HEK293 (cell line): ENCODE measurements around the gene WBP11.
A peak's percentile ranks its signal among the peaks of the same experiment; 100 is the strongest.

Experiments used
- CTCF ChIA-PET: fragments of 350-600 bp; formaldehyde crosslinking; extraction: SDS; loops from one replicate; lab custom pipeline; 2021; ENCODE audit warnings: antibody characterized with exemption; lab: Yijun Ruan, JAX
- POLR2A ChIA-PET: fragments of 300-600 bp; formaldehyde crosslinking; extraction: SDS; loops from one replicate; lab custom pipeline; 2020; ENCODE audit warnings: antibody characterized with exemption, inconsistent platforms; lab: Yijun Ruan, JAX
- H3K27ac ChIP-seq: fragments of 200-500 bp; sonication (Bioruptor generic); 2 replicates; pipeline ENCODE4 v1.5.1; 2014; ENCODE audit warnings: low read depth, low read length, control low read depth, inconsistent platforms; ENCODE audit errors: extremely low read depth
- H3K36me3 ChIP-seq, 2 experiments: fragments of 200-500 bp in 1 of 2; sonication (Bioruptor generic) in 1 of 2; 1 replicate in 1 of 2; 2 replicates in 1 of 2; pipeline ENCODE4 v1.5.1; 2014 to 2017; ENCODE audit warnings: inconsistent platforms in 2 of 2, low read length in 2 of 2; ENCODE audit not compliant: control insufficient read depth in 2 of 2, insufficient read depth in 1 of 2
- H3K4me1 ChIP-seq: fragments of 200-500 bp; sonication (Bioruptor generic); 2 replicates; pipeline ENCODE4 v1.5.1; 2014; ENCODE audit warnings: mild to moderate bottlenecking, low read length, inconsistent platforms; ENCODE audit not compliant: control insufficient read depth, insufficient read depth
- H3K4me3 ChIP-seq: 2 replicates; pipeline ENCODE4 v1.5.1; 2011; ENCODE audit warnings: low read depth, mild to moderate bottlenecking, control low read depth, low read length, moderate library complexity
- H3K9me3 ChIP-seq: fragments of 200-500 bp; sonication (Bioruptor generic); 2 replicates; pipeline ENCODE4 v1.5.1; 2014; ENCODE audit warnings: low read depth, low read length, inconsistent platforms; ENCODE audit not compliant: control insufficient read depth, insufficient read depth
- GFI1B ChIP-seq: fragments of 450-650 bp; formaldehyde crosslinking; IDR thresholded peaks from 2 replicates; pipeline ENCODE4 v1.5.1; 2016; ENCODE audit warnings: missing biosample characterization, missing genetic modification characterization
- YY1 ChIP-seq: fragments of 450-650 bp; formaldehyde crosslinking; IDR thresholded peaks from 2 replicates; pipeline ENCODE4 v1.5.1; 2018; ENCODE audit warnings: missing biosample characterization, missing genetic modification characterization
- ZBTB48 ChIP-seq: fragments of 450-650 bp; formaldehyde crosslinking; IDR thresholded peaks from 2 replicates; pipeline ENCODE4 v1.5.1; 2016; ENCODE audit warnings: missing biosample characterization, missing genetic modification characterization
- ZNF155 ChIP-seq: fragments of 450-650 bp; formaldehyde crosslinking; IDR thresholded peaks from 2 replicates; pipeline ENCODE4 v1.5.1; 2016; ENCODE audit warnings: missing biosample characterization, missing genetic modification characterization
- ZNF221 ChIP-seq: fragments of 450-650 bp; formaldehyde crosslinking; IDR thresholded peaks from 2 replicates; pipeline ENCODE4 v1.5.1; 2017; ENCODE audit warnings: missing biosample characterization, missing genetic modification characterization, borderline replicate concordance
- ZNF280C ChIP-seq: fragments of 450-650 bp; formaldehyde crosslinking; IDR thresholded peaks from 2 replicates; pipeline ENCODE4 v1.5.1; 2016; ENCODE audit warnings: missing biosample characterization, missing genetic modification characterization
- ZNF394 ChIP-seq: fragments of 450-650 bp; formaldehyde crosslinking; IDR thresholded peaks from 2 replicates; pipeline ENCODE4 v1.5.1; 2016; ENCODE audit warnings: missing biosample characterization, missing genetic modification characterization, mild to moderate bottlenecking, moderate library complexity, borderline replicate concordance
- ZNF449 ChIP-seq: fragments of 450-650 bp; formaldehyde crosslinking; IDR thresholded peaks from 2 replicates; pipeline ENCODE4 v1.5.1; 2017; ENCODE audit warnings: missing biosample characterization, mild to moderate bottlenecking, missing genetic modification characterization, moderate library complexity
- ZNF48 ChIP-seq: fragments of 450-650 bp; formaldehyde crosslinking; IDR thresholded peaks from 2 replicates; pipeline ENCODE4 v1.5.1; 2016; ENCODE audit warnings: missing biosample characterization, missing genetic modification characterization
- ZNF530 ChIP-seq: fragments of 450-650 bp; formaldehyde crosslinking; IDR thresholded peaks from 2 replicates; pipeline ENCODE4 v1.5.1; 2016; ENCODE audit warnings: low read depth, missing biosample characterization, missing genetic modification characterization
- ZSCAN5A ChIP-seq: fragments of 450-650 bp; formaldehyde crosslinking; IDR thresholded peaks from 2 replicates; pipeline ENCODE4 v1.5.1; 2016; ENCODE audit warnings: missing biosample characterization, missing genetic modification characterization
- TF ChIP-seq, protein P1 (sequence below): fragments of 450-650 bp; formaldehyde crosslinking; IDR thresholded peaks from 2 replicates; pipeline ENCODE4 v1.5.1; 2016; ENCODE audit warnings: missing biosample characterization, missing genetic modification characterization
- TF ChIP-seq, protein P2 (sequence below): fragments of 450-650 bp; formaldehyde crosslinking; IDR thresholded peaks from 2 replicates; pipeline ENCODE4 v1.5.1; 2016; ENCODE audit warnings: missing biosample characterization, missing genetic modification characterization
- TF ChIP-seq, protein P3 (sequence below): fragments of 450-650 bp; formaldehyde crosslinking; conservative IDR thresholded peaks from 2 replicates; pipeline ENCODE4 v1.5.1; 2016; ENCODE audit warnings: low read depth, missing biosample characterization, missing genetic modification characterization

Gene WBP11

GRCh38 chr12:14785568-14785967, 17.7 kb downstream of the WBP11 start (continued):
- TF ChIP-seq ZSCAN5A, result no peak
- TF ChIP-seq, protein P1, sequence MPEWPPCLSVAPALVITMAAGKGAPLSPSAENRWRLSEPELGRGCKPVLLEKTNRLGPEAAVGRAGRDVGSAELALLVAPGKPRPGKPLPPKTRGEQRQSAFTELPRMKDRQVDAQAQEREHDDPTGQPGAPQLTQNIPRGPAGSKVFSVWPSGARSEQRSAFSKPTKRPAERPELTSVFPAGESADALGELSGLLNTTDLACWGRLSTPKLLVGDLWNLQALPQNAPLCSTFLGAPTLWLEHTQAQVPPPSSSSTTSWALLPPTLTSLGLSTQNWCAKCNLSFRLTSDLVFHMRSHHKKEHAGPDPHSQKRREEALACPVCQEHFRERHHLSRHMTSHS, result no peak
- no peak for TF ChIP-seq ZNF530 (tag by site-specific recombination)
- no peak for TF ChIP-seq ZNF48
- TF ChIP-seq YY1 (tag by site-specific recombination), result no peak
- no peak for TF ChIP-seq GFI1B
- no peak for TF ChIP-seq ZNF394
- TF ChIP-seq ZNF280C (tag by site-specific recombination), result no peak
- TF ChIP-seq ZNF449 (tag by site-specific recombination), result no peak
- TF ChIP-seq, protein P2, sequence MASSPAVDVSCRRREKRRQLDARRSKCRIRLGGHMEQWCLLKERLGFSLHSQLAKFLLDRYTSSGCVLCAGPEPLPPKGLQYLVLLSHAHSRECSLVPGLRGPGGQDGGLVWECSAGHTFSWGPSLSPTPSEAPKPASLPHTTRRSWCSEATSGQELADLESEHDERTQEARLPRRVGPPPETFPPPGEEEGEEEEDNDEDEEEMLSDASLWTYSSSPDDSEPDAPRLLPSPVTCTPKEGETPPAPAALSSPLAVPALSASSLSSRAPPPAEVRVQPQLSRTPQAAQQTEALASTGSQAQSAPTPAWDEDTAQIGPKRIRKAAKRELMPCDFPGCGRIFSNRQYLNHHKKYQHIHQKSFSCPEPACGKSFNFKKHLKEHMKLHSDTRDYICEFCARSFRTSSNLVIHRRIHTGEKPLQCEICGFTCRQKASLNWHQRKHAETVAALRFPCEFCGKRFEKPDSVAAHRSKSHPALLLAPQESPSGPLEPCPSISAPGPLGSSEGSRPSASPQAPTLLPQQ, result no peak
- no peak for TF ChIP-seq ZNF155

GRCh38 chr12:14784471-14784870, 18.8 kb downstream of the WBP11 start:
- Histone ChIP-seq H3K9me3 (no peaks in the 10 kb centered on the region), H3K4me3 (no peak overlapping the region), H3K27ac (no peak overlapping the region)
- ChIA-PET POLR2A (interaction anchor here (1.3 to 2.4 kb wide), 4 partner anchors 10 to 19 kb away, joined by 4 to 8 read pairs (median 5); partner anchors contain the start of genes C12orf60 and WBP11), CTCF (interaction anchor here (1.2 kb wide), 1 partner anchor 9 kb away, joined by 3 read pairs; no protein-coding TSS in a partner anchor)
- no peak for TF ChIP-seq ZNF48
- TF ChIP-seq, protein P2, result peak; percentile 20; the same call in 1 of the 2 replicates
- TF ChIP-seq, all 188 proteins: peak for 1
- peaks cover 30 to 56% of the 10 kb centered on the region in 2 experiments for H3K36me3 ChIP-seq
- H3K4me1 ChIP-seq, result 0 out of 2 replicates have a peak, but pooled peaks cover 2% of the 10 kb centered on the region

- H3K9me3 ChIP-seq, result no peaks in the 10 kb centered on the region
- peaks cover 14 to 39% of the 10 kb centered on the region in 2 experiments for H3K36me3 ChIP-seq
- H3K27ac ChIP-seq, result no peak overlapping the region
- ChIA-PET CTCF (no interaction called here), POLR2A (no interaction called here)
- 0 out of 2 replicates have a peak, but pooled peaks cover 2% of the 10 kb centered on the region for H3K4me1 ChIP-seq
- H3K4me3 ChIP-seq, result no peak overlapping the region
- TF ChIP-seq ZNF221 (no peak), ZBTB48 (no peak)
- TF ChIP-seq, protein P3, sequence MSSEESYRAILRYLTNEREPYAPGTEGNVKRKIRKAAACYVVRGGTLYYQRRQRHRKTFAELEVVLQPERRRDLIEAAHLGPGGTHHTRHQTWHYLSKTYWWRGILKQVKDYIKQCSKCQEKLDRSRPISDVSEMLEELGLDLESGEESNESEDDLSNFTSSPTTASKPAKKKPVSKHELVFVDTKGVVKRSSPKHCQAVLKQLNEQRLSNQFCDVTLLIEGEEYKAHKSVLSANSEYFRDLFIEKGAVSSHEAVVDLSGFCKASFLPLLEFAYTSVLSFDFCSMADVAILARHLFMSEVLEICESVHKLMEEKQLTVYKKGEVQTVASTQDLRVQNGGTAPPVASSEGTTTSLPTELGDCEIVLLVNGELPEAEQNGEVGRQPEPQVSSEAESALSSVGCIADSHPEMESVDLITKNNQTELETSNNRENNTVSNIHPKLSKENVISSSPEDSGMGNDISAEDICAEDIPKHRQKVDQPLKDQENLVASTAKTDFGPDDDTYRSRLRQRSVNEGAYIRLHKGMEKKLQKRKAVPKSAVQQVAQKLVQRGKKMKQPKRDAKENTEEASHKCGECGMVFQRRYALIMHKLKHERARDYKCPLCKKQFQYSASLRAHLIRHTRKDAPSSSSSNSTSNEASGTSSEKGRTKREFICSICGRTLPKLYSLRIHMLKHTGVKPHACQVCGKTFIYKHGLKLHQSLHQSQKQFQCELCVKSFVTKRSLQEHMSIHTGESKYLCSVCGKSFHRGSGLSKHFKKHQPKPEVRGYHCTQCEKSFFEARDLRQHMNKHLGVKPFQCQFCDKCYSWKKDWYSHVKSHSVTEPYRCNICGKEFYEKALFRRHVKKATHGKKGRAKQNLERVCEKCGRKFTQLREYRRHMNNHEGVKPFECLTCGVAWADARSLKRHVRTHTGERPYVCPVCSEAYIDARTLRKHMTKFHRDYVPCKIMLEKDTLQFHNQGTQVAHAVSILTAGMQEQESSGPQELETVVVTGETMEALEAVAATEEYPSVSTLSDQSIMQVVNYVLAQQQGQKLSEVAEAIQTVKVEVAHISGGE (tag by site-specific recombination), result no peak
These were observed 20.5 kb downstream of the WBP11 start for GRCh38 chr12:14782756-14783155.
